IMR-90 (cell line): ENCODE data around the gene RMDN2. TPM values are rescaled to one million over a fixed set of nuclear protein-coding genes. Genes with fewer than 3 reads are reported as not detected.

Experiments
- ATAC-seq: fragments of 200-7000 bp; cut with Tn5 transposase; 2 replicates; pipeline ENCODE4 v1.9.1; 2020; ENCODE audit warnings: low read depth, mild to moderate bottlenecking, moderate library complexity
- BruUV-seq: library from RNA; stranded (reverse); fragments of 400-500 nt; replicated peaks from 2 replicates; lab custom pipeline; 2021; lab: Mats Ljungman, UMichigan
- CTCF ChIA-PET: fragments of 300-600 bp; formaldehyde crosslinking; extraction: SDS; loops from one replicate; lab custom pipeline; 2021; ENCODE audit warnings: antibody characterized with exemption; lab: Yijun Ruan, JAX
- POLR2A ChIA-PET: fragments of 300-600 bp; sonication (Branson Sonifier 250); formaldehyde crosslinking; loops from one replicate; lab custom pipeline; 2022; ENCODE audit warnings: antibody characterized with exemption; ENCODE audit not compliant: unreplicated experiment; lab: Charles Lee
- DNase-seq: peaks from one replicate; pipeline ENCODE4 v3.0.0; 2013
- H2AFZ ChIP-seq: replicated peaks from 2 replicates; pipeline ENCODE3; 2013; ENCODE audit warnings: low read length, mild to moderate bottlenecking; ENCODE audit not compliant: poor library complexity
- H2AK5ac ChIP-seq: 2 replicates; pipeline ENCODE4 v1.6.1; 2013; ENCODE audit warnings: low read depth, low read length, inconsistent platforms
- H2AK9ac ChIP-seq: replicated peaks from 2 replicates; pipeline ENCODE3; 2013; ENCODE audit warnings: mild to moderate bottlenecking, low read depth, low read length, moderate library complexity; ENCODE audit not compliant: poor library complexity
- H2BK120ac ChIP-seq: 2 replicates; pipeline ENCODE4 v1.6.1; 2013; ENCODE audit warnings: low read depth, low read length, inconsistent platforms
- H2BK15ac ChIP-seq: 3 replicates; pipeline ENCODE4 v1.6.1; 2013; ENCODE audit warnings: low read depth, low read length, inconsistent platforms
- H2BK20ac ChIP-seq: 2 replicates; pipeline ENCODE4 v1.6.1; 2013; ENCODE audit warnings: low read depth, mild to moderate bottlenecking, inconsistent platforms, low read length, moderate library complexity
- H2BK5ac ChIP-seq: 2 replicates; pipeline ENCODE4 v1.6.1; 2013; ENCODE audit warnings: mild to moderate bottlenecking, low read depth, low read length, inconsistent platforms; ENCODE audit not compliant: poor library complexity, severe bottlenecking
- H3K14ac ChIP-seq: replicated peaks from 2 replicates; pipeline ENCODE4 v1.6.1; 2013; ENCODE audit warnings: low read depth, low read length, inconsistent platforms
- H3K18ac ChIP-seq: 2 replicates; pipeline ENCODE4 v1.6.1; 2013; ENCODE audit warnings: low read depth, low read length, control low read depth
- H3K23ac ChIP-seq: 2 replicates; pipeline ENCODE4 v1.6.1; 2013; ENCODE audit warnings: low read depth, low read length, inconsistent platforms
- H3K27ac ChIP-seq: 2 replicates; pipeline ENCODE4 v1.5.1; 2013; ENCODE audit warnings: mild to moderate bottlenecking, control low read depth, low read length; ENCODE audit not compliant: insufficient read depth
- H3K27me3 ChIP-seq: 2 replicates; pipeline ENCODE4 v1.6.1; 2013; ENCODE audit warnings: low read length; ENCODE audit not compliant: control insufficient read depth, insufficient read depth
- H3K36me3 ChIP-seq: 2 replicates; pipeline ENCODE4 v1.6.1; 2013; ENCODE audit warnings: low read length, mixed read lengths; ENCODE audit not compliant: control insufficient read depth, insufficient read depth
- H3K4ac ChIP-seq: 2 replicates; pipeline ENCODE4 v1.6.1; 2013; ENCODE audit warnings: low read depth, low read length, inconsistent platforms
- H3K4me1 ChIP-seq: 2 replicates; pipeline ENCODE4 v1.6.1; 2013; ENCODE audit warnings: low read length, mixed read lengths; ENCODE audit not compliant: control insufficient read depth, insufficient read depth
- H3K4me2 ChIP-seq: 2 replicates; pipeline ENCODE4 v1.6.1; 2013; ENCODE audit warnings: low read depth, mild to moderate bottlenecking, control low read depth, low read length, moderate library complexity
- H3K4me3 ChIP-seq: 2 replicates; pipeline ENCODE4 v1.5.1; 2013; ENCODE audit warnings: low read depth, mild to moderate bottlenecking, control low read depth, low read length, moderate library complexity; ENCODE audit not compliant: insufficient read depth
- H3K56ac ChIP-seq: 2 replicates; pipeline ENCODE4 v1.6.1; 2013; ENCODE audit warnings: low read length, inconsistent platforms; ENCODE audit not compliant: insufficient read depth; ENCODE audit errors: extremely low read depth
- H3K79me1 ChIP-seq, 2 experiments: 2 replicates each; pipeline ENCODE4 v1.6.1; 2013; ENCODE audit warnings: low read length in 2 of 2, inconsistent platforms in 1 of 2, low read depth in 1 of 2
- H3K9ac ChIP-seq: 2 replicates; pipeline ENCODE4 v1.6.1; 2013; ENCODE audit warnings: low read depth, low read length, control low read depth
- H3K9me1 ChIP-seq: 2 replicates; pipeline ENCODE4 v1.6.1; 2013; ENCODE audit warnings: low read length, inconsistent platforms; ENCODE audit not compliant: insufficient read depth
- H3K9me3 ChIP-seq: 2 replicates; pipeline ENCODE4 v1.6.1; 2013; ENCODE audit warnings: low read length; ENCODE audit not compliant: control insufficient read depth, insufficient read depth
- H4K20me1 ChIP-seq: 2 replicates; pipeline ENCODE4 v1.6.1; 2013; ENCODE audit warnings: low read length, inconsistent platforms; ENCODE audit not compliant: insufficient read depth
- H4K5ac ChIP-seq: 2 replicates; pipeline ENCODE4 v1.6.1; 2013; ENCODE audit warnings: mild to moderate bottlenecking, low read depth, low read length, control low read depth
- H4K8ac ChIP-seq, 2 experiments: 2 replicates each; pipeline ENCODE4 v1.6.1; 2013; ENCODE audit warnings: low read depth in 2 of 2, low read length in 2 of 2, control low read depth in 1 of 2, inconsistent platforms in 1 of 2
- H4K91ac ChIP-seq: 2 replicates; pipeline ENCODE4 v1.6.1; 2013; ENCODE audit warnings: low read depth, low read length, inconsistent platforms; ENCODE audit not compliant: insufficient read depth
- BHLHE40 ChIP-seq: fragments of 150-350 bp; IDR thresholded peaks from 2 replicates; pipeline ENCODE4 v1.6.1; 2016; ENCODE audit warnings: mild to moderate bottlenecking, low read depth, low read length
- CEBPB ChIP-seq: IDR thresholded peaks from 2 replicates; pipeline ENCODE4 v1.6.1; 2012; ENCODE audit warnings: low read depth, low read length, improper control_type of control experiment
- CHD1 ChIP-seq: IDR thresholded peaks from 2 replicates; pipeline ENCODE4 v1.6.1; 2012; ENCODE audit warnings: low read depth, low read length, improper control_type of control experiment
- CTCF ChIP-seq: conservative IDR thresholded peaks from 2 replicates; pipeline ENCODE4 v1.5.1; 2012; ENCODE audit warnings: mild to moderate bottlenecking, low read depth, low read length, improper control_type of control experiment
- ELK1 ChIP-seq: fragments of 150-350 bp; IDR thresholded peaks from 2 replicates; pipeline ENCODE4 v1.6.1; 2016; ENCODE audit warnings: low read depth, mild to moderate bottlenecking, low read length, moderate library complexity, borderline replicate concordance
- FOS ChIP-seq: fragments of 150-350 bp; IDR thresholded peaks from 2 replicates; pipeline ENCODE4 v1.6.1; 2016; ENCODE audit warnings: low read depth, low read length
- MAFK ChIP-seq: IDR thresholded peaks from 2 replicates; pipeline ENCODE4 v1.6.1; 2012; ENCODE audit warnings: low read depth, low read length, improper control_type of control experiment
- MAZ ChIP-seq: IDR thresholded peaks from 2 replicates; pipeline ENCODE4 v1.6.1; 2012; ENCODE audit warnings: low read depth, mild to moderate bottlenecking, low read length, improper control_type of control experiment, moderate library complexity, borderline replicate concordance
- MXI1 ChIP-seq: IDR thresholded peaks from 2 replicates; pipeline ENCODE4 v1.6.1; 2012; ENCODE audit warnings: low read depth, mild to moderate bottlenecking, low read length, moderate library complexity, borderline replicate concordance
- NFE2L2 ChIP-seq: fragments of 150-350 bp; IDR thresholded peaks from 2 replicates; pipeline ENCODE4 v1.6.1; 2016; ENCODE audit warnings: low read depth, mild to moderate bottlenecking, low read length
- POLR2A ChIP-seq: IDR thresholded peaks from 2 replicates; pipeline ENCODE4 v1.6.1; 2012; ENCODE audit warnings: mild to moderate bottlenecking, low read depth, low read length
- RAD21 ChIP-seq: IDR thresholded peaks from 2 replicates; pipeline ENCODE4 v1.6.1; 2012; ENCODE audit warnings: low read length, improper control_type of control experiment
- RCOR1 ChIP-seq: IDR thresholded peaks from 2 replicates; pipeline ENCODE4 v1.6.1; 2012; ENCODE audit warnings: mild to moderate bottlenecking, low read length, improper control_type of control experiment; ENCODE audit not compliant: insufficient replicate concordance
- RFX5 ChIP-seq: IDR thresholded peaks from 2 replicates; pipeline ENCODE4 v1.8.0; 2012; ENCODE audit warnings: low read depth, mild to moderate bottlenecking, low read length, moderate library complexity
- SMC3 ChIP-seq: fragments of 150-350 bp; IDR thresholded peaks from 2 replicates; pipeline ENCODE4 v1.6.1; 2016; ENCODE audit warnings: low read depth, mild to moderate bottlenecking, antibody characterized with exemption, low read length, moderate library complexity
- USF2 ChIP-seq: fragments of 150-350 bp; IDR thresholded peaks from 2 replicates; pipeline ENCODE4 v1.6.1; 2017; ENCODE audit warnings: mild to moderate bottlenecking, antibody characterized with exemption, low read length, low read depth
- WGBS, 2 experiments: methylation state at CpG; one replicate each; pipeline versions ENCODE4 v1.1.5 to v1.1.7; 2013; ENCODE audit warnings: missing lambda C conversion rate in 2 of 2; ENCODE audit not compliant: insufficient read length in 1 of 2; ENCODE audit errors: extremely low coverage in 2 of 2; 5-methylcytosine and 5-hydroxymethylcytosine counted together
- dilution Hi-C: fragments of 300-500 bp; cut with HindIII; formaldehyde crosslinking; loops from one replicate; pipeline ENCODE4 v1.14.3; 2018; ENCODE audit warnings: low sequenced_read_pairs; ENCODE audit not compliant: unreplicated experiment
- in situ Hi-C: fragments of 300-500 bp; cut with MboI; formaldehyde crosslinking; loops from 3 replicates; pipeline ENCODE4 v1.14.3; 2019; ENCODE audit warnings: low sequenced_read_pairs, inconsistent platforms, mixed read lengths
- intact Hi-C: fragments of 100-400 bp; cut with micrococcal nuclease; formaldehyde crosslinking; loops from 2 replicates; pipeline ENCODE4 v1.10.0; 2022
- polyA plus RNA-seq, 3 experiments: library from polyadenylated mRNA; depleted of rRNA; stranded (reverse); fragments of >200 nt; gene quantifications; 2 replicates each; pipeline ENCODE4 v1.2.3, GENCODE V29; 2012; ENCODE audit warnings: low replicate concordance in 1 of 3
- total RNA-seq: library from RNA; depleted of rRNA; stranded (reverse); fragments of >200 nt; gene quantifications from 2 replicates; pipeline ENCODE4 v1.2.3, GENCODE V29; 2012

RMDN2 gene
- total and polyA plus RNA-seq, 2 of the 4 experiments (the other 2 are of a cell fraction), result 2.3 to 3.0 TPM

GRCh38 chr2:38037325-38037724, 112.2 kb downstream of the RMDN2 start:
- Histone ChIP-seq H3K23ac (no peak overlapping the region), H2BK5ac (no peak overlapping the region), H3K4me3 (no peak overlapping the region), H2AK9ac (no peak overlapping the region), H4K8ac (no peak overlapping the region), H2AK5ac (no peak overlapping the region), H3K9ac (no peak overlapping the region), H3K56ac (no peak overlapping the region), H4K5ac (no peak overlapping the region), H3K18ac (no peak overlapping the region; the same call in 1 of the 2 replicates), H2BK120ac (no peak overlapping the region), H3K14ac (no peak overlapping the region), H4K91ac (no peak overlapping the region), H3K27me3 (peaks cover 28% of the 10 kb centered on the region), H2BK15ac (no peak overlapping the region), H3K9me3 (peaks cover 2% of the 10 kb centered on the region; the same call in 1 of the 2 replicates), H3K4me2 (no peak overlapping the region), H3K4me1 (peaks cover 6% of the 10 kb centered on the region; the same call in 1 of the 2 replicates), H3K36me3 (no peaks in the 10 kb centered on the region), H3K4ac (no peak overlapping the region), H2BK20ac (no peak overlapping the region), H3K79me1 (no peaks in the 10 kb centered on the region), H2AFZ (no peak overlapping the region), H4K20me1 (no peaks in the 10 kb centered on the region), H3K27ac (no peak overlapping the region), H3K9me1 (no peaks in the 10 kb centered on the region)
- in situ Hi-C loops, result no loop called here
- ChIA-PET POLR2A (no interaction called here), CTCF (interaction anchor here (1.3 to 1.8 kb wide), 2 partner anchors 9 to 10 kb away, joined by 3 to 7 read pairs; no protein-coding TSS in a partner anchor)
- no TSS peak for BruUV-seq
- dilution Hi-C loops, result no loop called here
- ATAC-seq (no peak), DNase-seq (no peak)
- no CpG with 5 or more reads among the region's 4 CpGs for WGBS, 2 experiments
- TF ChIP-seq RFX5 (no peak), CHD1 (no peak), BHLHE40 (no peak), RCOR1 (no peak), MAFK (no peak), ELK1 (no peak), NFE2L2 (no peak), USF2 (no peak), RAD21 (no peak), POLR2A (no peak), MAZ (no peak), CEBPB (no peak), MXI1 (no peak), FOS (no peak), CTCF (no peak), SMC3 (no peak)
- intact Hi-C loops, result loop anchor here (5.0 kb wide), 1 partner anchor 225 kb away; no protein-coding TSS in a partner anchor
